H9 (cell line): Measurements from ENCODE around the gene PTPRJ. TPM values are rescaled to one million over a fixed set of nuclear protein-coding genes. Genes with fewer than 3 reads are reported as not detected.

Experiments used
- DNase-seq: peaks from one replicate; pipeline ENCODE4 v3.0.0-alpha.2; 2017
- H2AFZ ChIP-seq: one replicate; pipeline ENCODE4 v1.6.1; 2013; ENCODE audit warnings: mild to moderate bottlenecking, low read length, control low read depth, moderate library complexity
- H2AK5ac ChIP-seq: 2 replicates; pipeline ENCODE4 v1.6.1; 2013; ENCODE audit warnings: low read length, control low read depth, mixed read lengths; ENCODE audit not compliant: insufficient read length
- H2BK120ac ChIP-seq: one replicate; pipeline ENCODE4 v1.6.1; 2013; ENCODE audit warnings: low read depth, mild to moderate bottlenecking, low read length, control low read depth, inconsistent platforms; ENCODE audit not compliant: poor library complexity, severe bottlenecking
- H2BK12ac ChIP-seq: 2 replicates; pipeline ENCODE4 v1.6.1; 2013; ENCODE audit warnings: low read length, control low read depth, mixed read lengths, low read depth; ENCODE audit not compliant: insufficient read length
- H2BK15ac ChIP-seq: 2 replicates; pipeline ENCODE4 v1.6.1; 2013; ENCODE audit warnings: low read depth, low read length, control low read depth
- H2BK20ac ChIP-seq: one replicate; pipeline ENCODE4 v1.6.1; 2013; ENCODE audit warnings: low read depth, mild to moderate bottlenecking, low read length, control low read depth, inconsistent platforms; ENCODE audit not compliant: poor library complexity, severe bottlenecking
- H2BK5ac ChIP-seq: 2 replicates; pipeline ENCODE4 v1.6.1; 2013; ENCODE audit warnings: low read length, control low read depth, mixed read lengths; ENCODE audit not compliant: insufficient read length
- H3K14ac ChIP-seq: 2 replicates; pipeline ENCODE4 v1.6.1; 2013; ENCODE audit warnings: low read length, control low read depth; ENCODE audit not compliant: insufficient read depth
- H3K18ac ChIP-seq: 2 replicates; pipeline ENCODE4 v1.6.1; 2013; ENCODE audit warnings: low read depth, mild to moderate bottlenecking, mixed read lengths, low read length, control low read depth; ENCODE audit not compliant: insufficient read length
- H3K23ac ChIP-seq: 2 replicates; pipeline ENCODE4 v1.6.1; 2013; ENCODE audit warnings: low read length, control low read depth, mixed read lengths, low read depth; ENCODE audit not compliant: insufficient read length
- H3K23me2 ChIP-seq: 2 replicates; pipeline ENCODE4 v1.6.1; 2013; ENCODE audit warnings: low read depth, mild to moderate bottlenecking, mixed read lengths, low read length, control low read depth; ENCODE audit not compliant: insufficient read length, poor library complexity, severe bottlenecking
- H3K27ac ChIP-seq: 2 replicates; pipeline ENCODE4 v1.5.1; 2013; ENCODE audit warnings: low read length, control low read depth, mixed read lengths, low read depth; ENCODE audit not compliant: insufficient read length
- H3K27me3 ChIP-seq: 2 replicates; pipeline ENCODE4 v1.6.1; 2013; ENCODE audit warnings: low read length, control low read depth, inconsistent platforms; ENCODE audit not compliant: insufficient read depth
- H3K4ac ChIP-seq: 2 replicates; pipeline ENCODE4 v1.6.1; 2013; ENCODE audit warnings: low read depth, mild to moderate bottlenecking, control low read depth, inconsistent platforms, low read length, moderate library complexity
- H3K4me1 ChIP-seq: 2 replicates; pipeline ENCODE4 v1.6.1; 2013; ENCODE audit warnings: low read length, control low read depth, inconsistent platforms; ENCODE audit not compliant: insufficient read depth
- H3K4me2 ChIP-seq: 2 replicates; pipeline ENCODE4 v1.6.1; 2013; ENCODE audit warnings: low read length, control low read depth, mixed read lengths; ENCODE audit not compliant: insufficient read length, insufficient read depth
- H3K56ac ChIP-seq: 2 replicates; pipeline ENCODE4 v1.6.1; 2013; ENCODE audit warnings: low read depth, mild to moderate bottlenecking, mixed read lengths, low read length, control low read depth; ENCODE audit not compliant: insufficient read length
- H3K79me1 ChIP-seq: 2 replicates; pipeline ENCODE4 v1.6.1; 2013; ENCODE audit warnings: low read depth, mild to moderate bottlenecking, moderate library complexity, low read length, control low read depth, inconsistent platforms; ENCODE audit not compliant: insufficient read depth, poor library complexity, severe bottlenecking
- H3K79me2 ChIP-seq: 2 replicates; pipeline ENCODE4 v1.6.1; 2013; ENCODE audit warnings: low read length, control low read depth, inconsistent platforms; ENCODE audit not compliant: insufficient read depth
- H3K9ac ChIP-seq: 2 replicates; pipeline ENCODE4 v1.6.1; 2013; ENCODE audit warnings: low read length, control low read depth, mixed read lengths; ENCODE audit not compliant: insufficient read length; ENCODE audit errors: extremely low read depth
- H3K9me3 ChIP-seq: one replicate; pipeline ENCODE4 v1.6.1; 2013; ENCODE audit warnings: low read depth, low read length, inconsistent platforms; ENCODE audit not compliant: control insufficient read depth
- H3T11ph ChIP-seq: one replicate; pipeline ENCODE4 v1.6.1; 2013; ENCODE audit warnings: mild to moderate bottlenecking, low read length, control low read depth, inconsistent platforms
- H4K20me1 ChIP-seq: one replicate; pipeline ENCODE4 v1.6.1; 2013; ENCODE audit not compliant: control insufficient read depth, insufficient read length, insufficient read depth
- H4K5ac ChIP-seq: 2 replicates; pipeline ENCODE4 v1.6.1; 2013; ENCODE audit warnings: low read depth, mild to moderate bottlenecking, mixed read lengths, low read length, control low read depth; ENCODE audit not compliant: insufficient read length
- H4K8ac ChIP-seq: replicated peaks from 2 replicates; pipeline ENCODE4 v1.6.1; 2013; ENCODE audit warnings: low read length, control low read depth, mixed read lengths, low read depth; ENCODE audit not compliant: insufficient read length
- H4K91ac ChIP-seq: 2 replicates; pipeline ENCODE4 v1.6.1; 2013; ENCODE audit warnings: low read depth, mild to moderate bottlenecking, moderate library complexity, mixed read lengths, low read length, control low read depth; ENCODE audit not compliant: insufficient read length
- H3K27ac Mint-ChIP-seq, 3 experiments: 2 replicates in 2 of 3; 3 replicates in 1 of 3; pipeline ENCODE4 v1.8.0; 2020 to 2021; ENCODE audit warnings: mixed read lengths in 3 of 3, mild to moderate bottlenecking in 1 of 3, moderate library complexity in 1 of 3
- H3K27me3 Mint-ChIP-seq: 2 replicates; pipeline ENCODE4 v1.8.0; 2021; ENCODE audit warnings: low read depth, mild to moderate bottlenecking, moderate library complexity, mixed read lengths
- H3K36me3 Mint-ChIP-seq, 3 experiments: 2 replicates in 2 of 3; 3 replicates in 1 of 3; pipeline ENCODE4 v1.8.0; 2020 to 2021; ENCODE audit warnings: low read depth in 3 of 3, mixed read lengths in 3 of 3; ENCODE audit not compliant: insufficient read depth in 1 of 3
- H3K4me1 Mint-ChIP-seq, 2 experiments: 2 replicates each; pipeline ENCODE4 v1.8.0; 2020; ENCODE audit warnings: mixed read lengths in 2 of 2
- H3K4me3 Mint-ChIP-seq, 2 experiments: 2 replicates in 1 of 2; 3 replicates in 1 of 2; pipeline ENCODE4 v1.8.0; 2020 to 2021; ENCODE audit warnings: mild to moderate bottlenecking in 2 of 2, mixed read lengths in 2 of 2, moderate library complexity in 1 of 2
- H3K9me3 Mint-ChIP-seq, 2 experiments: 2 replicates in 1 of 2; 3 replicates in 1 of 2; pipeline ENCODE4 v1.8.0; 2020; ENCODE audit warnings: mild to moderate bottlenecking in 2 of 2, mixed read lengths in 2 of 2, moderate library complexity in 1 of 2
- CTCF ChIP-seq: fragments of 200-600 bp; sonication (generic); conservative IDR thresholded peaks from 3 replicates; pipeline ENCODE4 v1.8.0; 2021; ENCODE audit warnings: antibody characterized with exemption, mild to moderate bottlenecking
- WGBS: extraction: QIAGEN DNeasy Blood & Tissue Kit; methylation state at CpG from one replicate; pipeline ENCODE4 v1.1.7; 2013; ENCODE audit warnings: missing lambda C conversion rate, low lambda C conversion rate, mixed read lengths; ENCODE audit not compliant: insufficient read length; ENCODE audit errors: extremely low coverage; 5-methylcytosine and 5-hydroxymethylcytosine counted together
- total RNA-seq: library from RNA; stranded (reverse); gene quantifications from 2 replicates; pipeline ENCODE4 v1.2.1, GENCODE V29; 2021

The PTPRJ gene
- total RNA-seq, 1 experiment from 2014 or later = 10.6 TPM

GRCh38 chr11:47964546-47964945 is 15.8 kb upstream of the PTPRJ start:
- DNase-seq = no peak
- Histone ChIP-seq H2BK12ac (no peak overlapping the region), H3K9ac (no peak overlapping the region), H2BK5ac (no peak overlapping the region), H3K27ac (no peak overlapping the region), H3T11ph (no peak overlapping the region), H3K56ac (no peak overlapping the region), H3K79me2 (0 out of 2 replicates have a peak, but pooled peaks cover 2% of the 10 kb centered on the region), H3K4me2 (no peak overlapping the region), H3K4me1 (no peaks in the 10 kb centered on the region), H3K79me1 (no peaks in the 10 kb centered on the region), H4K91ac (no peak overlapping the region), H3K9me3 (no peaks in the 10 kb centered on the region), H4K8ac (no peak overlapping the region), H3K18ac (no peak overlapping the region), H3K4ac (no peak overlapping the region), H3K27me3 (no peaks in the 10 kb centered on the region), H2AFZ (no peak overlapping the region), H3K14ac (no peak overlapping the region), H2BK15ac (no peak overlapping the region), H2BK20ac (no peak overlapping the region), H3K23me2 (no peaks in the 10 kb centered on the region), H4K5ac (no peak overlapping the region), H4K20me1 (no peaks in the 10 kb centered on the region), H2BK120ac (no peak overlapping the region), H3K23ac (no peak overlapping the region), H2AK5ac (no peak overlapping the region)
- H3K27ac Mint-ChIP-seq = no peak overlapping the region; a peak in 1 of 7 replicates
- no peaks in the 10 kb centered on the region for H3K4me1 Mint-ChIP-seq
- H3K9me3 Mint-ChIP-seq = no peaks in the 10 kb centered on the region; a peak in 1 of 5 replicates
- TF ChIP-seq CTCF = no peak
- WGBS = no CpG with 5 or more reads among the region's 6 CpGs
- H3K4me3 Mint-ChIP-seq = no peak overlapping the region
- H3K36me3 Mint-ChIP-seq = no peaks in the 10 kb centered on the region
- H3K27me3 Mint-ChIP-seq = no peaks in the 10 kb centered on the region; the same call in 1 of the 2 replicates
